GM12891 (cell line): ENCODE data around the gene CYB561A3. TPM values are rescaled to one million over a fixed set of nuclear protein-coding genes. Genes with fewer than 3 reads are reported as not detected.

ENCODE experiments used
- DNase-seq: peaks from one replicate; pipeline ENCODE4 v3.0.0; 2011; ENCODE audit warnings: low spot score; ENCODE audit not compliant: insufficient read length
- FAIRE-seq: peaks from 2 replicates; lab custom pipeline; 2011; peaks lifted over from hg19 to GRCh38; lab: Jason Lieb, UNC
- PAX5 ChIP-seq: IDR thresholded peaks from 2 replicates; pipeline ENCODE4 v1.6.1; 2011; ENCODE audit warnings: low read length, moderate library complexity, mild to moderate bottlenecking; ENCODE audit not compliant: insufficient read depth, severe bottlenecking
- POLR2A ChIP-seq: IDR thresholded peaks from 2 replicates; pipeline ENCODE4 v1.6.1; 2011; ENCODE audit warnings: low read depth, low read length, control low read depth
- POLR2AphosphoS5 ChIP-seq: IDR thresholded peaks from 2 replicates; pipeline ENCODE4 v1.6.1; 2011; ENCODE audit warnings: low read depth, low read length, control low read depth
- POU2F2 ChIP-seq: IDR thresholded peaks from 2 replicates; pipeline ENCODE4 v1.6.1; 2011; ENCODE audit warnings: low read depth, mild to moderate bottlenecking, control low read depth, low read length, moderate library complexity
- SPI1 ChIP-seq: IDR thresholded peaks from 2 replicates; pipeline ENCODE4 v1.6.1; 2011; ENCODE audit warnings: low read depth, low read length, control low read depth
- TAF1 ChIP-seq: IDR thresholded peaks from 2 replicates; pipeline ENCODE4 v1.6.1; 2011; ENCODE audit warnings: low read depth, low read length, control low read depth
- polyA plus RNA-seq: library from polyadenylated mRNA; unstranded; fragments of >200 nt; gene quantifications from one replicate; pipeline ENCODE4 v1.2.1, GENCODE V29; 2012; ENCODE audit warnings: low read depth, missing spikeins, inconsistent platforms; ENCODE audit not compliant: missing spikeins

The CYB561A3 gene
- 37.5 TPM for polyA plus RNA-seq

GRCh38 chr11:61361741-61362541, at the start of gene CYB561A3, which contains the start of gene TMEM138:
Gene CYB561A3, minus strand, starts transcription at chr11:61361882. Its CDS starts 5,169 bp downstream, at chr11:61356713.
Gene TMEM138, plus strand, starts transcription at chr11:61362374. Its CDS starts 2,017 bp downstream, at chr11:61364391.
- DNase-seq (peak; percentile 80), FAIRE-seq (peak; percentile 85)
- TF ChIP-seq SPI1 (peak; percentile 10; the same call in 1 of the 2 replicates), POLR2A (peak; percentile 82), TAF1 (peak; percentile 65; the same call in 1 of the 2 replicates), PAX5 (no peak), POLR2AphosphoS5 (peak; percentile 85), POU2F2 (peak; percentile 55; the same call in 1 of the 2 replicates)

DNA sequence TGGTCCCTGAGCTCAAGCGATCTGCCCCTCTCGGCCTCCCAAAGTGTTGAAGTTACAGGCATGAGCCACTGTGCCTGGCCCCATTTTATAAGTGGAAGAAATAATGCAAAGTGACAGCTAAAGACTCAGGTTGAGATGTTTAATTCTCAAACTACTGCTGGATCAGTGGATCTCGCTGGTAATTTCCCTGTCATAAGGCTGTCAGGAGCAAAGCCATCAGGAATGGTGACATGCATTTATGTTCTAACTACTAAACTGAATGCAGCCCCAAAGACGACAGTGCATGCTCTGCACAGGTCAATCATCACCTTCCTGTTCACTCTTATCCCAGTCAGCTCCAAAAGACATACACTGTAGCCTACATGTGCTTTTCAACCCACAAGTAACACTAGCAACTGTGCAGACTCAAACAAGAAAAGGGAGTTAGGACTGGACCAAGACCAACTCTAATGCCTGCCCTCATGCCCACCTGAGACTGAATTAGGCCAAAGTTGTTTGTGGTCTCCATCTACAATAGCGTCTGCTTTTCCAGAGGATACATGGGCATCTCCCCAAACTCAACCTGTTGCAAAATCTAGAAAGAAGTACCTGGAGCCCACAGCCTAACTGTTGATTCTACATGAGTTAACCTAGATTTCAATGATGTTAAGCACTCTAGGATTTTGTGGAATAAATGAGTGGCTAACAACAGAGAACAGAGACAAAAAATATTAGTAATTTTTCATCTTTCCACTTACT, 45.5 kb upstream of the CYB561A3 start:
- FAIRE-seq (no peak), DNase-seq (no peak)
- TF ChIP-seq SPI1 (no peak), TAF1 (no peak), POLR2A (no peak), POU2F2 (no peak), POLR2AphosphoS5 (no peak), PAX5 (no peak)

GRCh38 chr11:61406067-61406466, 44.4 kb upstream of the CYB561A3 start:
- DNase-seq (no peak), FAIRE-seq (no peak)
- TF ChIP-seq POU2F2 (no peak), TAF1 (no peak), POLR2AphosphoS5 (no peak), SPI1 (no peak), PAX5 (no peak), POLR2A (no peak)

DNA sequence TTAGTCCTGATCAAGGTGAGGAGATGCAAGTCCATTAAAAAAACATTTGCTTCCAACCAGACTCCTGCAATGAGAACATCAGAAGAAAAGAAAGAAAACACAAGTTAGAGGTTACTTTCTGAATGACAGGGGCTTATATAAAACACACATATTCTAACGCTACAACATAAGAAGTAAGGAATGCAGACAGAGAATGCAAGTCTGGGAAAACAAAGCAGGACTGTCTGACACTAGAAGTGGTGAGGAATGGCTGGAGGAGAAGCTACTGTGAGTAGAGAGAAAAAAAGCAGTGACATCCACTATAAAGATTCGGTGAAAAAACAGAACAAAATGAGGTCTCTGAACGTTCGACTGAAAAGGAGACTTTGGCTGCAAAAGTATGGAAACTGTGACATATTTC, 43.0 kb upstream of the CYB561A3 start:
- DNase-seq, result no peak
- TF ChIP-seq POLR2AphosphoS5 (no peak), POU2F2 (no peak), PAX5 (no peak), POLR2A (no peak), SPI1 (no peak), TAF1 (no peak)
- no peak for FAIRE-seq

DNA sequence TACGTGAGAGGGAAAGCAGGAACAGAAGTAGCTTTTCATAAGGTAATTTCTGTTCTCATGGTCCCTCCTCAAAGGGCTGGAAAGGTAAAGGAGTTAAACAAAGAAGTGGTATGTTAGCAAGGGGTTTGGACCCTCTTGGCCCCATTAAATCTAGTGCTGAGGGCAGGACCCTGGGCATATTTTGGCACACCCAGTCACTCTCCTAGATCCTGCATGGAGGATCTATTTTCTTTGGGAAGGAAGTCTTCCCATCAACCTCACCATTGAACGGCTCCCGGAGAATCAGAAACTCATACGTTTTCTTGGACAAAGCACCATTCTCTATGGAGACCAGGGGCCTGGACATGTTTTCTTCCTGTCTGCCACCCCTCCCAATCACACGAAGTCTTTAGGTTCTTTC, 42.4 kb upstream of the CYB561A3 start:
- no peak for DNase-seq
- FAIRE-seq, result no peak
- TF ChIP-seq PAX5 (no peak), SPI1 (no peak), POLR2A (no peak), TAF1 (no peak), POU2F2 (no peak), POLR2AphosphoS5 (no peak)

- no peak for DNase-seq
- FAIRE-seq, result no peak
- TF ChIP-seq PAX5 (no peak), POU2F2 (no peak), SPI1 (no peak), POLR2A (no peak), TAF1 (no peak), POLR2AphosphoS5 (no peak)
Observed at GRCh38 chr11:61403658-61404057, 42.0 kb upstream of the CYB561A3 start.

DNA sequence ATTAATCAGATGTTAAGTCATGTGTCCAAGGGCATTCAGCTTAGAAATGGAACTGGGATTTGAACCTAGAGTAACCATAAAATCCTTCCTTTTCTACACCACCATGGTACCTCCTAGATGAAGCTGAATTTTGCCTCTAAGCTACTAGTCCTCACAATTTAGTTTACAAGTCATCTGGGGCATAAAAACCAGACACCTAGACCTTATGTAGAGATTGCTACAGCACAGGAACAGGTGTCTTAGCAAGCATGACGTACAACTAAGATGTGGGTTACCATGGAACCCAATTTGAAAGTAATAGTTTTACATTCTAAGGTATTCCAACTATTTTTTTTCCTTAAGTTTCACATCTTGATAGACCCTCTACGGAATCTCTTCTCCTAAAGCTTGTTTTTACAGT, 39.9 kb upstream of the CYB561A3 start:
- no peak for TF ChIP-seq POLR2A
- no peak for TF ChIP-seq TAF1
- TF ChIP-seq PAX5, result no peak
- no peak for TF ChIP-seq SPI1
- no peak for TF ChIP-seq POU2F2
- TF ChIP-seq POLR2AphosphoS5, result no peak
- FAIRE-seq (no peak), DNase-seq (no peak)

DNA sequence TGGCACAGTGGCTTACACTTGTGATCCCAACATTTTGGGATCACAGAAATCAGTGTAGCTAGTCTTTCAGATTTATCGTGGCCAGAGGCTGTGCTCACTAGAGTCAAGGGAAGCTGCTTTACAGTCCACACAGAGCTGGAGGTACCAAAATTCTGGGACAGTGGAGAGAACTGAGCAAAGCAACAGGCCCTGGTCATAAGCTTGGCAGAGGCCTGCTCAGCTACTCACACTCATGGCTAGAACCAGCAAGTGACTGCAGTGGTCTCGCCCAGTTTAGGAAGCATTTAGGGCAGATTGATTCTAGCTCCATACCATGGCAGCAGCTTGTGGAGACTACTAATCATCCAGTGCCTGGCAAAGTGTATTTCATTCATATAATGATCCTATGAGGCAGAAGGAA, 39.5 kb upstream of the CYB561A3 start:
- FAIRE-seq (no peak), DNase-seq (no peak)
- no peak for TF ChIP-seq POU2F2
- no peak for TF ChIP-seq POLR2A
- TF ChIP-seq SPI1, result no peak
- no peak; the same call in 1 of the 2 replicates for TF ChIP-seq POLR2AphosphoS5
- TF ChIP-seq TAF1, result no peak
- TF ChIP-seq PAX5, result no peak

DNA sequence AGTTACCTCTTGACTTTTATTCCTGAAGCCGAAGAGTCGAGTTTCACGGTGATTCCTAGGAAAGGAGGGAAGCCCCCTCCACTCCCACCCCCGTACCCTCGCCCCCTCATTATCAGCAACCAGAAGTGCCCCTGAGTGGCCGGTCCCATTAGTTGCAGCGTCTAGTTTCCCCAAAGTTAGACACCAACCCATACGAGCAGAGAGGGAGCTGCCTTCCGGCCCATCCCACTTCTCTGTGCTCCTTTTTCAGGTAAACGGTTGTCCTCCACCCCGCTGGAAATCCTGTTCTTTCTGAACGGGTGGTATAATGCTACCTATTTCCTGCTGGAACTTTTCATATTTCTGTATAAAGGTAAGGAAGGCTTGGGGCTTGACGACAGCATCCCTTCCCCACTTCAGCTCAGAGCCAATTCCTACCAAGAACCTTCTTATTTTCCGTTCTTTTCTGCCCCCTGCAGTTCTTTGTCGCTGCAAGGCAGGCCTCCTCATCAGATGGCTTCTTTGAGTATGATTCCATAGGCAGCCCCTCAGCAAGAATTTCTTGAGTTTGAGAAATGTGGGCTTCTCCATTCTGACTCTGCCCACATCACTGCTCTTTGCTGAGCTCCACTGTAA, 31.4 kb upstream of the CYB561A3 start:
- no peak for FAIRE-seq
- no peak for TF ChIP-seq PAX5
- peak; percentile 27 for DNase-seq

DNA sequence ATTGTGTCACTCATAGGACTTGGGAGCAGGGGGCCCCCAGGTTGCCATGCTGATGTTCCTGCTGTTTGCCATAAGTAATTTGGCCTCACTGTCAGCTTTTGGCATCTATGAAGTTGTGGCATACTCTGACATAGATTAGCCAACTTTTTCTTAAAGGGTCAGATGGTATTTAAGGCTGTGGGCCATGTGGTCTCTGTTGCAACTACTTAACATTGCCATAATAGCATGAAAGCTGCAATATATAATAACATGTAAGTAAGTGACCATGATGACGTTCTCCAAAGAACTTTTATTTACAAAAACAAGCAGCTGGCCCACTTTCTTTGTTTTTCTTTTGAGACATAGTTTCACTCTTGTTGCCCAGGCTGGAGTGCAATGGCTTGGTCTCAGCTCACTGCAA, 28.5 kb upstream of the CYB561A3 start:
- no peak for DNase-seq
- TF ChIP-seq POLR2AphosphoS5 (no peak), SPI1 (no peak), POU2F2 (no peak), POLR2A (no peak)
- no peak for FAIRE-seq
